ENCODE measurements around the gene RTEL1. TPM values are rescaled to one million over a fixed set of nuclear protein-coding genes. Genes with fewer than 3 reads are reported as not detected.
"Not testable (repeated sequence)": the region's sequence is repeated elsewhere in the genome, so short reads cannot be mapped to it uniquely, and the experiment has no call there.

Gene RTEL1
- polyA plus RNA-seq, 1 donor: 19.8 TPM

DNA sequence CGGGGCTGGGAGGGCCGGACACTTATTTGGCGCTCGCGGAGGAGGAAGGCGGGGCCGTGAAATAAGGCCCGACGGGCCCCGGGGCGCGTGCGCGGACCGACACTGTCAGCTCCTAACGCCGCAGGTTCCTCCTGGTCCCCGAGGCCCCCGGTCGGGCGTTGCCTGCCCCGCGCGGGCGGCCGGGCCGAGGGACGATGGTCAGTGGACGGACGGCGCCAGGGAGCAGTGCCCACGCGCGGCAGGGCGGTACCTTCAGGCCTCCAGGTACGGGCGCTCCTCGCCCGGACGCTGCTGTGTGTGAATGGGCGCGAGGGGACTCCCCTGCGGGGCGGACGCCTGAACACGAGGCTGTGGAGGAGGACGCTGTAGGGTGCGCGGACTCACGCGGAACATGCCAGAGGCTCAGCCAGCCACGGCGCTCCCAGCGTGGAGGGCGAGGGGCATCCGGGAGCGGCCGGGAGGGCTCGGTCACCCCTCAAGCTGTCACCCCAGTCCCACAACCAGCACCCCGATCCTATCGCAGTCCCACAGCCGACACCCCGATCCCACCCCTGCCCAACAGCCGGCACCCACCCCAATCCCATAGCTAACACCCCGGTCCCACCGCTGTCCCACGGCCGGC is 30.9 kb upstream of the RTEL1 start:
- peak; percentile 92 for DNase-seq

DNA sequence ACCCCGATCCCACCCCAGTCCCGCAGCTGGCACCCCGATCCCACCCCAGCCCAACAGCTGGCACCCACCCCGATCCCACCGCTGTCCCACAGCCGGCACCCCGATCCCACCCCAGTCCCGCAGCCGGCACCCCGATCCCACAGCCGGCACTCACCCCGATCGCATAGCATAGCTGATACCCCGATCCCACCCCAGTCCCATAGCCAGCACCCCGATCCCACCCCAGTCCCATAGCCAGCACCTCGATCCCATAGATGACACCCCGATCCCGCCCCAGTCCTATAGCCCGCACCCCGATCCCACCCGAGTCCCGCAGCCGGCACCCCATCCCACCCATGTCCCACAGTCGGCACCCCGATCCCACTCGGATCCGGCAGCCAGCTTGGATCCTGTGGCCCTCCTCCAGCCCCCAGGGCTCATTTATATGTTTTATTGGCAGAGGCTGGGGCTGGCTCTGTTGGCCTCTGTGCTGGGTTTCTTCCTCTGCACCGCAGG is 30.3 kb upstream of the RTEL1 start:
- DNase-seq: no peak

DNA sequence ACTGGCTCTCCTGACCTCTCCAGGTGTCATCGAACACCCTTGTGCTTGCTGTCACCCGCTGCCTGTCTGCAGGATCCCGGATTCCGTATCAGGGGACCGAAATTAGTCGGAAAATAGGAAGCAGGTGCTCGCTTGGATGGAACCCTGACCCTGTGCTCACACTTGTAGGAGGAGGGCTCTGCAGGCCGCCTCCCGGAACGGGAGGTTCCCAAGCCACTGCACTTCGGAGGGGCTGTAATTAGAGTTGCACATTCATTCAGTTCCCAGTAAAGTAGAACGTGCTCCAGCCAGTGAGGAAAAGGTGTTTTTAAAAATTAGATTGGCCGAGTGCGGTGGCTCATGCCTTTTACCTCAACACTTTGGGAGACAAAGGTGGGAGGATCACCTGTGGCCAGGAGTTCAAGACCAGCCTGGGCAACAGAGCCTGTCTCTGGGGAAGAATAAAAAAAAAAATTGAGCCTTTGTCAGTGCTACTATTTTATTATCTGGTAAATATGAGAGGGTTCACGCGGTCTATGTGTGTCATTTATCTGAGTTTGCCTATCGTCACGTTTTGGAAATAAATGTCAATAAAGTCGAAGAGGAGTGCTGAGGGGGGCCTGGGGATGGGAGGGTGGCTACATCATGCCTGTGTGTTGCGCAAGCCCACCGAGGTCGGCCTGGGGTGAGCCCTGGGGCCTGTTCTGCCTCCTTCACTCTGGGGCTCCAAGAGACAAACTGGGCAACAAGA is 29.7 kb upstream of the RTEL1 start:
- DNase-seq: no peak

DNA sequence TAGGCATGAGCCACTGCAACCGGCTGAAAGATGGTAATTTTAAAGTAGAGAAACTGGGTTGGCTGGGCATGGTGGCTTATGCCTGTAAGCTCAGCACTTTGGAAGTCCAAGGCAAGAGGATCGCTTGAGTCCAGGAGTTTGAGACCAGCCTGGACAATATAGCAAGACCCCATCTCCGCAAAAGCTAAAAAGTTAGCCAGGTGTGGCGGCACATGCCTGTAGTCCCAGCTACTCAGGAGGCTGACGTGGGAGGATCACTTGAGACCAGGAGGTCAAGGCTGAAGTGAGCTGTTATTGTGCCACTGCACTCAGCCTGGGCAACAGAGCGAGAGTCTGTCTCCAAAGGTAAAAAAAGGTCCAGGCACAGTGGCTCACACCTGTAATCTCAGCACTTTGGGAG is 27.2 kb upstream of the RTEL1 start:
- DNase-seq: not testable (repeated sequence)

DNA sequence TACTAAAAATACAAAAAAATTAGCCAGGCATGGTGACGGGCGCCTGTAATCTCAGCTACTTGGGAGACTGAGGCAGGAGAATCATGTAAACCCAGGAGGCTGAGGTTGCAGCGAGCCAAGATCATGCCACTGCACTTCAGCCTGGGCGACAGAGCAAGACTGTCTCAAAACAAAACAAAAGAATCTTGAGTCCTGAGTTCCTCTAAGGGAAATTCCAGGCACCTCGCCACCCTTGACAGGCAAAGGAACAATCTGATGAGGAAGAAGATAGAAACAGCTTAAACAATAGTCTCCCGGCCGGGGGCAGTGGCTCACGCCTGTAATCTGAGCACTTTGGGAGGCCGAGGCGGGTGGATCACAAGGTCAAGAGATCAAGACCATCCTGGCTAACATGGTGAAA is 26.7 kb upstream of the RTEL1 start:
- not testable (repeated sequence) for DNase-seq

DNA sequence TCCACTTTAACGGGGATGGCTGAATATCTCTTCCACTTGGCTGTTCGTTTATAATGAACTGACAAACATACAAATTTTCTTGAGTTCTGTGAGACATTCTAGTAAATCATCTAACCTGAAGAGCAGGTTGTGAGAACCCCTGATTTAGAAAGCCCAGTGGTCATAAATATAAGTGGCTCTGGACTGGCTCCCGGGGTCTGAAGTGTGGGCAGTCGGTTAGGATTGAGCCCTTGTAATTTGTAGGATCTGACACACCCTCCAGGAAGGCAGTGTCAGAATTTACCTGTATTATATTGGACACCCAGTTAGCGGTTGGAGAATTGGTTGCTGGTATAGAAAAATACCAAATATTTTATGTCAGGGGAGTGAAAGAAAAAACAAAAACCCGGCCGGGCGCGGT is 24.4 kb upstream of the RTEL1 start:
- no peak for DNase-seq

DNA sequence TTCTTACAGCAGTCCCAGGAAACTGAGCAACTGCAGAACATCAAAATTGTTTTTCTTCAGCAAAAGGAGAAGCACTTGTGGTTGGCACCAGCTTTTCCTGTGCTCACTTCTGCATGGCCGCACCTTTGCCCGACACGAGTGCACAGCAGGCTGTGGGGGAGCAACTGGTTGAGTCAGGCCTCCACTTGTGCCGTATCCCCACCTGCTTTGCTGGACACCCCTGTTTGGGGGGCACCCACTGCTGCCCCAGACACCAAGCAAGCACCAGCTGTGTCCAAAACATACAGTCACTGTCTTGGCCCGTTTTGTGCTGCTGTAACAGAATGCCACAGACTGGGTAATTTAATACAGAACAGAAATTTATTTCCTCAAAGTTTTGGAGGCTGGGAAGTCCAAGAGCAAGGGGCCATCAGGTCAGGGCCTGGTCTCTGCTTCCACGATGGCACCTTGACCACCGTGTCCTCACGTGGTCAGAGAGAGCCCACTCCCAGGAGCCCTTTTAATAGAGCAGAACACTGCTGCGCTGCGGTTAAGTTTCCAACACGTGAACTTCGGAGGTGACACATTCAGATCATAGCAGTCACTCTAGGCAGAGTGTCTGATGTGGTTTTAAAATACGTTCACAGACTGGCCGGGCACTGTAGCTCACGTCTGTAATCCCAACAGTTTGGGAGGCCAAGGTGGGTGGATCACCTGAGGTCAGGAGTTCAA is 22.5 kb upstream of the RTEL1 start:
- DNase-seq: no peak

DNA sequence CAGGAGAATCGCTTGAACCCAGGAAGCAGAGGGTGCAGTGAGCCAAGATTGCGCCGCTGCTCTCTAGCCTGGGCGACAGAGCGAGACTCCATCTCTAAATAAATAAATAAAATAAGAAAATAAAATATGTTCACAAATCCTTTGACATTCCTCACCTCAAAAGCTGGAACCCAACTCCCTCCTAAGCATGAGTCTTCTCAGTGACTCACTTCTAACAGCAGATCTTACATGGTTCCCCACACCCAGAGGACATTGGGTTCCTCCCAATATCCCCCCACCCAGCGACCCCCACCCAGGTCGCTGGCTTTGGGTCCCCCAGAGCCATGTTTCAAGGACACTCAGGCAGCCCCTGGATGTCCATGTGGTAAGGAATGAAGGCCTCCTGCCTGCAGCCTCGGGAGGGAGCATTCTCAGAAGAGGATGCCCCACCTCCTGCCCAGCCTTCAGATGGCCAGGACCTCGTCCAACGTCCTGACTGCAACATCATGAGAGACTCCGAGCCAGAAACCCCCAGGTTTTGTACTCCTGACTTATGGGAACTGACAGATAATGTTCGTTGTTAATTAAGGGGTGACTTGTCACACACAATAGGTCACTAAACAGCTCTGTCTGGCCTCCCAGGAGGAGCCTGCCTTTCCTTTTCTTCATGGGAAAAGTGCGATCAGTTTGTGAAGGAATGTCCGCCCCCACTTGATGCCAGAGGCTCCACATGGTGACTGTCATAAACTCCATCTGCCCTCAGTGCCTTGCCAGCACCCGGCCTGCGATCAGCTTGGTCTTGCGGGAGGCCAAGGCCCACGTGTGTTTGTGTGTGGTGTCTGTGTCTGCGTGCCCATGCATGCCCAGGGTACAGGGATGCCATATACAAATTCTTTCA is 21.1 kb upstream of the RTEL1 start:
- DNase-seq: no peak

DNA sequence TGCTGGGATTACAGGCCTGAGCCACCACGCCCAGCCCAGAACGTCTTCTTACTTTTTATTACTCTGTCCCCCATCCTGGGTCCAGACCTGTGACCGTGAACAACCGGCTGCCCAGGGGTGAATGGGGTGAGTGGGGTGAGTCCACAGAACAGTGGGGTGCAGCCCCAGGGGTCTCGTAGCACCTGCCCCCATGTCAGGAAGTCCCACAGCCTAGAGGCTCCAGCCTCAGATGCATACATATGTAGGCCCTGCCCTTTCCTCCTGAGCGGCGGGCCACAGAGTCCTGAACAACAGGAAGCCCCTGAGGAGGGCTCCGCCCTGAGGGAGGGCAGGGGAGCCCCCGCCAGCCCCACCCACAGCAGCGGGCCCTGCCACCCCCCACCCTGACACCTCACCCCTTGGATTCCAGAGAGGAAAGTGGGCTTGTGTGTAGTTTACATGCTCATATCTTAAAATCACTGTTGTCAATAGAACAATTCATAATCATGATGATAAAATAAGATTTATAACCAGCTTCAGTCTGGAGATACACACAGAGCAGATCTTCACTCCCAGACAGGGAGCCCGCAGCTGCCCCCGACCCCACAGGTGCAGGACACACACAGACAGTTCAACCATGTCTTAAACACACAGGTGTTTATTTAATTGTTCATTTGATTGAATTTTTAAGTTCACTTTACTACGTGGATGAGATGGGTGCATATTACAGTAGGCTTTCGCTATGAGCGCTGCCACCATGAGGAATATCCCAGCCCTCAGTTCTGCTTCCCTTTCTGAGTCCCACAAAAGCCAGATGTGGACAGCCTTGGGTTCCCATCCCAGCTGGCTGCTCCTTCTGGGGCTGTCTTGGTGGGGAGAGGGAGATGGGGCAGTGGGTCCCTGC is 18.8 kb upstream of the RTEL1 start:
- DNase-seq: no peak

DNA sequence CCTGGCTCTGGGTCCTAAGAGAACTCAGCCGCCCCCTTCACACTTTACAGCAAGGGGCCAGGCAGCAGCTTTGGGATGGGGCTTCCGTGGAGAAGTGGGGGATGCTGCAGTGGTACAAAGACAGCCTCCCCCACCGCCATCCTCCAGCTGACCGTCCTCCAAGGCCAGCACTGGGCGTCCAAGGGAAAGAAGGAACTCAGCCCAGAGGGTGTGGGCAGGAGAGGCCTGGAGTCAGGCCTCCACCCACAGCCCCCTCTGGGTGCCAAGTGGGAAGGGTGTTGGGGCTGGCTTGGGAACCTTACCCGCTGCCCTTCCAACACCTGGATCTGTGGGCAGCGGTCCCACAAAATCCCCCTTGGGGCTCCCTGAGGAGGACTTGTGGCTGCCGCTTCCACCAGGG is 18.0 kb upstream of the RTEL1 start:
- DNase-seq: no peak

DNA sequence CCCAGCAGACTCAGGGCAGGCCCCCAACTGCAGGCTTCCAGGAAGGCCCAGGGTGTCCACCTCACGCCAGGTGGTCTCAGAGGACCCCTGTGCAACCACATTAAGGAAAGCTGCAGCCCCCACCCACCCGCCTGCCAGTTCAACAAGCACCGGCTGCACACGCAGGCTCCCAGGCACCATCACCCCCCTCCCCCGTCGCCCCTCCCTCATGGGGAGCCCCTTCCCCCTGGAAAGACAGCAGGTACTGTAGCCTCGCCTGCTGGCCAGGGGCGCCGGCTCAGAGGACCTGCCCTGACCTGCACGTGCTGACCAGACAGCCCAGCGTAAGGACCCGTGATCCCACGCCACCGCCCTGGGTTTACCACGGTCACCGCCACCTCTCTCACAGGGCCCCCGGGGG is 17.4 kb upstream of the RTEL1 start:
- not testable (repeated sequence) for DNase-seq

DNA sequence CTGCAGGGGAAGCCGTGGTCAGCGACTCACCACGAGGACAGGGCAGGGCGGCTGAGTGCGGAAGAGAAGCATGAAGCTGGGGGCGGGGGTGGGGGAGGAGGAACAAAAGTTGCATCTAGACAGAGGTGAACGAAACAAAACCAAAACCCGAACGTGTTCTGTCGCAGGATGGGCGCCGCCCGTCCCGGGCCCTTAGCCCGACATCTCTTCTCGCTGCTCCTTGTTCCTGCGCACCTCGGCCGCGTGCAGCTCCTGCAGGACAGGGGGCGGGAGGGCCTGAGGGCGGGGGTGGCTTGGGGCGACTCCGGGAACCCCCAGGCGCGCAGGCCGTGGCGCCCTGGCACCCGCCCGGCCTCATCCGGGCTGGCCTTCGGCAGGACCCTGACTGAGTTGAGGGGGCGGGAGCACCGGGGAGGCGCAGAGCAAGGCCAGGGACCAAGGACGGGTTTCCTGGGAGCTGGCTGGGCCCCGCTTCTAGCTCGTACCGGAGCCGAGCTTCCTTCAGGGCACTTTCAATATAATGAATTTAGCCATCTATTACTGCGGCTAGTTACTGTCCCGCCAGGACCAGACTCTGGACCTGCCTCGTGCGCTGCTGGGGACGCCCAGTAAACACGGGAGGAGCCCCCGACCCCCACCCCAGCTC is 16.8 kb upstream of the RTEL1 start:
- DNase-seq: no peak

DNA sequence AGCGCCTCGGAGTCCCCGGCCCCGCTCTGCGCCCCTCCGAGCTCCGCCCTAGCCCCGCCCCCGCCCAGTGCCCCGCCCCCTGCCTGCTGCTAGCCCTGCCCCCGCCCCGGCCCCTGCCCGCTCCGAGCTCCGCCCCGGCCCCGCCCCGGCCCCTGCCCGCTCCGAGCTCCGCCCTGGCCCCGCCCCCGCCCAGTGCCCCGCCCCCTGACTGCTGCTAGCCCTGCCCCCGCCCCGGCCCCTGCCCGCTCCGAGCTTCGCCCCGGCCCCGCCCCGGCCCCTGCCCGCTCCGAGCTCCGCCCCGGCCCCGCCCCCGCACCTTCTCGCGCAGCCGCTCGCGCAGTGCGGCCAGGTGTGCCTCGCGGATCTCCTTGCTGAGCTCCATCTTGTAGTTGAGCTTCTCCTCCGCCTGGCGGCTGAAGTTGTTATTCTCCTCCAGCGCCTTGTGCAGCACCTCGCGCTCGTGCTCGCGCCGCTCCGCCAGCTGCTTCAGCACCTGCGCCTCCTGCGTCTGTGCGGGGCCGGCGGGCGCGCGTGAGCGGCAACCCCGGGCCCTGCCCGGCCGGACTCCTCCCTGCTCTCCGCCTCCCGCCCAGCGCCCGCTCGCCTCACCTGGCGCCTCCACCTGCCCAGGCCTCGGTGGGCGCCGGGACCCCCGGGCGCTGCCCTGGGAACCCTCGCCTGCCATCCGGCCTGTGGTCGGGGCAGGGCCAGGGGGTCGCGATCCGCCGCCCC is 16.2 kb upstream of the RTEL1 start:
- peak; percentile 83 for DNase-seq

DNA sequence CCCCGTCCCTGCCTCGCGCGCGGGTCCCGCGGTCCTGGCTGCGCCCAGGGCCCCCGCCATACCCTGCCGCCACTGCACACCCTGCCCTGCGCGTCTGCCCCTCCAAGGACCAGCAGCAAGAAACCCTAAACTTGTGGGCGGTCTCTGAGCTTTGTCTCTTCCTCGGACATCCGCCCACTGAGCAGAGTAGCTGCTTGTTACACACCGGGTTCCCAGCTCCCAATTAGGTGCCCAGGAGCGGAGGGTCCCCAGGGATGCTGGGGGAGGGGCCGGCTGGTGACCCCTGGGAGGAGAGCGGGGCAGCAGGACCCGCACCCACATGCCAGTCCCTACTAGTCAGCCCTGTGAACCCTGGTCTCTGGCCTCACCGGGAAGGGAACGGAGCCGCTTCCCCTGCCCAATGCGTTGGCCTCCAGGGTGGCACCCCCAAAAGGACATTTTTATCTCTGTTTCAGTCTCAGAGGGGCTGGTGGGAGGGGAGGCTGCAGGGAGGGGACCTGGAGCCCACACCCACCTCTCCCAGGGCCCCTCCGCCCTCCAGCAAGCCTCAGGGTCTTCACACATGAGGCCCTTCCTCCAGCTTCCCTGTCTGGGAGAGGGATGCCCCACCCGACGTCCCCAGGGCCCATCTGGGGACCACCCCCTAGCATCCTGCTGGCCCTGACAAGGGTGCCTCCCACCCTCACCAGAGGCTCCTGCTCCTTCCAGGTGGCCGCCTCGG is 15.4 kb upstream of the RTEL1 start:
- no peak for DNase-seq

DNA sequence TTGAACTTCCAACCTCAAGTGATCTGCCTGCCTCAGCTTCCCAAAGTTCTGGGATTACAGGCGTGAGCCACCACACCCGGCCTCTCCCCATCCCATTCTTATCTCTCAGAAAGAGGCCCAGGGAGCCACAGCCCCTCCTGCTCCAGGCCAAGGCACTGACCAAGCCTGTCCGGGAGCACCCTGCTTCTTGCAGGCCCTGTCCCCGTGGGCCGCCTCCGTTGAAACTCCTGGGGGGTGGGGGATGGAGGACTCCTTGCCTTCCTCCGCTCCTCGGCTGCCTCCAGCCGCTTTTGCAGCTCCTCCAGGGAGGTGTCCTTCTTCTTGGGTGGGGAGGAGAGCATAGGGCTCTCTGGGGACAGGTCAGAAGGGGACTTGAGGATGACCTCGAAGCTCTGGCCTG is 14.6 kb upstream of the RTEL1 start:
- no peak for DNase-seq

DNA sequence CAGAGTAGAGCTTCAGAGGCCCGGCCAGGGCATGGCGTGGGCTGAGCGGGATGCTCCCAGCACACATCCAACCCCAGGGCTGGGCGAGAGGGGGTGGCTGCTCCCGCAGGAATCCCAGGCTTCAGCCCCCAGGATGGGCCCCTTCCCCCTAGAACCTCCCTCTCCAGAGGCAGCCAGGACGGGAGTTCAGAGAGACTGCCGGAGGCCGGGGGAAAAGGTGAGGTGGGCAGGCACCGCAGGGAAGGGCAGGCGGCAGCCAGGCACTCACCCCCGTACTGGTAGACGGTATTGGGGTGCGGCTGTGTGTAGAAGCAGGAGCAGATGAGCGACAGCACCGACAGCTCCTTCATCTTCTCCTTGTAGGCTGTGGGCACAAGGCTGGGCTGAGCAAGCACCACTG is 14.2 kb upstream of the RTEL1 start:
- DNase-seq: no peak

DNA sequence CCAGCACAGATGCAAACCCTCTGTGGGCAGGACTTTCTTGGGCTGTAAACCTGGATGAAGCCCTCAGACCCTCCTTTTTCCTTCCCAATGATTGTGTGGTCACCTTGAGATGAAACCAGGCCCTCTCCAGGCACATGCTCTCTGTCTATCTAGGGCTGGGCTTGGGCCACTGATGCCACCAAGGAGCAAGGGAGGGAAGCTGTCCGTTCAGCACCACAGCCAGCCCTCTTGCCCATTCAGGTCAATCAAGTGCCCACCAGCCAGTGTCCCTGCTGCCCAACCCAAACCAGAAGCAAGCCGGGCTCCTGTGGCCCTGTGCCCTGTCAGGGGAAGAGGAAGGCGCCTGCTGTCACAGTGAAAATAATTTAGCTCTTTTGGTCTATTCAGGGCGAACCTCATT is 12.9 kb upstream of the RTEL1 start:
- no peak for DNase-seq

DNA sequence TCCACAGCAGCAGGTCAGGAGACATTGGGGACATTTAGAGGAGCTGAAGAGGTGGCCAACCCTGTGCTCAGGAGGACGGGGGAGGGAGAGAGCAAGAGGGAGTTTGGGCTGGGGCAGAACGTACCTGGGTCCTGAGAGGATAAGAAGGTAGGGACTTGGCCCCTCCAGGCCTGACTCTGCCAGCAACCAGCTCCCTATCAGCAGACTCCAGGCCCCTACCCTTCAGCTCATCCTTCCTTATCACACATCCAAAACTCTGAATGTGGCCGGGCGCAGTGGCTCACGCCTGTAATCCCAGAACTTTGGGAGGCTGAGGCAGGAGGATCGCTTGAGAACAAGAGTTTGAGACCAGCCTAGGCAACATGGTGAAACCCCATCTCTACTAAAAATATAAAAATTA is 9.9 kb upstream of the RTEL1 start:
- no peak for DNase-seq

DNA sequence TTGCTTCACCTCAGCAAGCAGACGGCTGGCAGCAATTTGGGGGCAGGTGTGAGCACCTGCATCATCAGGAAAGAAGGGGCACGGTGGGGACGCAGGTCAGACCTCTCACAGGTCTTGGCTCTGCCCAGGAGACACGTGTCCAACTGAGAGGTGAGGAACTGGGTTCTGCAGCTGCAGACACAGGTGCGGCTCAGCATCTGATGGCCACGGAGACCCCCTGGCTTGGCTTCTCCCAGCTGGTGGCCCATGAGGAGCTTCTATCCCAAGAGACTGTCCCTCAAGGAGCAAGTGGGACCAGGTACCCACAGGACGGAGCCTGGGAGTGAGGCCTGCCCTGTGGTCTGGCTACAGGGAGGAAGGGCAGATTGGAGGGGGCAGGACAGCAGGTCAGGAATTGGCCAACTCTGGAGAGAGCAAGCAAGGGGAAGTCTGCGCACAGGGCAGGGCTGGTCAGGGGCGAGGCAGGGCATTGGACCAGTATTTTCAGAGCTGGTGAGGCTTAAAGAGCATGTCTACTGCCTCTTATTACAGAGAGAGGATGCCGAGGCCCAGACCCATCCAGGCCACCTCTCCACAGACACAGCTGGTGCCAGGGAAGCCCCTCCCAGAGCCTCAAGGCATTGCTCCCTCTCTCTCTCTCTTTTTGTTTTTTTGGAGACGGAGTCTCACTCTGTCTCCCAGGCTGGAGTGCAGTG is 9.1 kb upstream of the RTEL1 start:
- DNase-seq: no peak
